GM12865 (cell line): ENCODE data around the gene SP110.
"Not testable (repeated sequence)": the region's sequence is repeated elsewhere in the genome, so short reads cannot be mapped to it uniquely, and the experiment has no call there.

ENCODE experiments used
- DNase-seq: peaks from one replicate; pipeline ENCODE4 v3.0.0; 2010; ENCODE audit warnings: low read depth
- H3K4me3 ChIP-seq: 2 replicates; pipeline ENCODE4 v1.5.1; 2011; ENCODE audit warnings: mild to moderate bottlenecking, low read depth, low read length, control low read depth
- TF ChIP-seq, protein P1 (sequence below): IDR thresholded peaks from 2 replicates; pipeline ENCODE4 v1.5.1; 2011; ENCODE audit warnings: low read length, control low read depth, low read depth, inconsistent platforms; ENCODE audit not compliant: insufficient read depth; ENCODE audit errors: missing control alignments

Gene SP110

DNA sequence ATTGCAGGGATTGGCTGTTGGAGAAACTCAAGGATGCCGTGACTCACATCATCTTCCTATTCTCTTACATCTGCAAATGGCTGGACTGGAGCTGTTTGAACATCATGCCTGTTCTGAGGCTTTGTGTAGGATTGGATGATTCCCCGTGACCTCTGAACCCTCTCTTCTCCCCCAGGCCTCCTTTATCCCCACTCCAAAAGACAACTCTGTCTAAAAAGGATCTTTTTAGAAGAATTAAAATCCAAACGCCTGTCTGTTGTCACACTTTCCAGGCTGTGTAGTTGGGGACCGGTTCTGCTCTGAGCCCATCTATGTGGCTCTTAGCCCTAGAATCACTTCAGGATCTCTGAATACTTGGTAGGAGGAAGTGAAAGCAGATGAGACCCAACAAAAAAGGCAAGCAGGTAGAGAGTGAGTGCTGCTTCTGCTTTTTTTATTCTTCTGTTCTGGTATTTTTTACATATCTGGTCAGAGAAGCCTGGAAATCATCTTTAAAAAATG, 6.3 kb upstream of the SP110 start:
- peak overlapping the region; percentile 70 for H3K4me3 ChIP-seq
- DNase-seq, result peak; percentile 83
- TF ChIP-seq, protein P1, sequence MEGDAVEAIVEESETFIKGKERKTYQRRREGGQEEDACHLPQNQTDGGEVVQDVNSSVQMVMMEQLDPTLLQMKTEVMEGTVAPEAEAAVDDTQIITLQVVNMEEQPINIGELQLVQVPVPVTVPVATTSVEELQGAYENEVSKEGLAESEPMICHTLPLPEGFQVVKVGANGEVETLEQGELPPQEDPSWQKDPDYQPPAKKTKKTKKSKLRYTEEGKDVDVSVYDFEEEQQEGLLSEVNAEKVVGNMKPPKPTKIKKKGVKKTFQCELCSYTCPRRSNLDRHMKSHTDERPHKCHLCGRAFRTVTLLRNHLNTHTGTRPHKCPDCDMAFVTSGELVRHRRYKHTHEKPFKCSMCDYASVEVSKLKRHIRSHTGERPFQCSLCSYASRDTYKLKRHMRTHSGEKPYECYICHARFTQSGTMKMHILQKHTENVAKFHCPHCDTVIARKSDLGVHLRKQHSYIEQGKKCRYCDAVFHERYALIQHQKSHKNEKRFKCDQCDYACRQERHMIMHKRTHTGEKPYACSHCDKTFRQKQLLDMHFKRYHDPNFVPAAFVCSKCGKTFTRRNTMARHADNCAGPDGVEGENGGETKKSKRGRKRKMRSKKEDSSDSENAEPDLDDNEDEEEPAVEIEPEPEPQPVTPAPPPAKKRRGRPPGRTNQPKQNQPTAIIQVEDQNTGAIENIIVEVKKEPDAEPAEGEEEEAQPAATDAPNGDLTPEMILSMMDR, result no peak

DNA sequence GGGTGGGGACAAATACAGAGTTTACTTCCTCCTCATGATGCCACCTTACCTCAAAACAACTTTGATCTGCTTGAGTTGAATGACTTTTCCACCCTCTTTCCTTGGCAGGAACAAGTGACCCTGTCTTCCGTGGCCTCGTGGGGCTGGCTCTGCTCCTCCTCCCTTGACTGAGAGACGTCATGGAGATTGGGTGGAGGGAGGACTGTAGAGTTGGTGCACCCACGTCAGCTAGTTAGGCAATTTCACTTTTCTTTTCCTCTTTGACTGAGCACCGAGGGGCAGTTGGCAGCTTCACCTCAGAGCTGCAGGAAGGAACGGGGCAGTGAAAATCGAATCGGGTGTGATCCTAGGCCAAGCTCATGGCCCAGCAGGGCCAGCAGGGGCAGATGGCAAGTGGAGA, 5.7 kb upstream of the SP110 start, which contains the start of gene SP140:
TSS of gene SP140 (plus strand) at position 251 of the 400 bp plus-strand sequence. CDS start at position 360, 109 bp downstream.
- peak within 1 kb of the TSS; percentile 70 for H3K4me3 ChIP-seq
- TF ChIP-seq, protein P1, result no peak
- DNase-seq, result peak; percentile 92

DNA sequence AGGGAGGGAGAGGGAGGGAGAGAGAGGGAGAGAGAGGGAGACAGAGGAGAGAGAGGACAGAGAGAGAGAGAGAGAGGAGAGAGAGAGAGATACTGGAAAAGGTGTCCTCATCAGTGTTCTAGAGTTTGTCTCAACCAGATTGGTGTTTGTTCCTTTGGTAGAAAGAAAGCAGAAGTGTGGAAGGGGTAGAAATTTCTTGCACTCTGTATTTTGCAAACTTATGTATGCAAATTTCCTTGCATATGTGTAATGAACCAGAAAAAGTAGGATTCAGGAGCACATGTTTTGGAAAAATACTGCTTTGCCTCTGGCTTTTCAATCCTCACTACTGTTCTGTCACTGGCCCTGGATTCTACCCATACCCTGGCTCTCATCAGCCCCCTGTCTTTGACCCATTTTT, 4.7 kb upstream of the SP110 start:
- TF ChIP-seq, protein P1, result no peak
- H3K4me3 ChIP-seq, result peak overlapping the region; percentile 70
- DNase-seq, result no peak

DNA sequence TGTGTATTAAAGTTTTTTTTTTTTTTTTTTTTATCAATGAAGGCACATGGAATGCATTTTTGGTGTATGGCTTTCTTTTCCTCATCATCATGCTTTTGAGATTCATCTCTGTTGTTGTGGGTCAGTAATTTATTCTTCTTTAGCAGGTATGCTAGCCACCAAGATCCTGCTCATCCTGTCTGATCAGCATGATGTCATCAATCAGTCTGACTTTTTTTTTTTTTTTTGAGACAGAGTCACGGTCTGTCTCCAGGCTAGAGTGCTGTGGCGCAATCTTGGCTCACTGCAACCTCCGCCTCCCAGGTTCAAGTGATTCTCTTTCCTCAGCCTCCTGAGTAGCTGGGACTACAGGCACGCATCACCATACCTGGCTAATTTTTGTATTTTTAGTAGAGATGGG, 3.0 kb upstream of the SP110 start:
- H3K4me3 ChIP-seq, DNase-seq: not testable (repeated sequence)

DNA sequence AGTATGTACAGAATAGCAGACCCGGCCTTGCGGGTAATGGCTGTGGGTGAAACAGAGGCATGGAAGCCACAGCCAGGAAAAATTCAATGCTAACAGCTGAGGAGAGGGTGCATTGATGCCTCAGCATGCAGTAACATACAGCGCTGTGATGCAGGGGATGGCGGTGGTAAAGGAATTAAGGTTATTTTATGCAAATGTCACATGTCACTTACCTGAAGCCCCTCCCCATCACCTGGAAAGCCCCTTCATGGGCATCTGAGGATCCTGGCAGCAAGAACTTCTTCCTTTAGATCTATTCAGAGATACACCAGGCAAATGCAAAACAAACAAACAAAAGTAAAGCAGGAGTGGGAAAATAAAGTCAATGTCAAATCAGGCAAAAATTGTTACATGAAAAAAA, 1.7 kb upstream of the SP110 start:
- DNase-seq, result no peak
- TF ChIP-seq, protein P1, result no peak
- H3K4me3 ChIP-seq, result no peak overlapping the region

DNA sequence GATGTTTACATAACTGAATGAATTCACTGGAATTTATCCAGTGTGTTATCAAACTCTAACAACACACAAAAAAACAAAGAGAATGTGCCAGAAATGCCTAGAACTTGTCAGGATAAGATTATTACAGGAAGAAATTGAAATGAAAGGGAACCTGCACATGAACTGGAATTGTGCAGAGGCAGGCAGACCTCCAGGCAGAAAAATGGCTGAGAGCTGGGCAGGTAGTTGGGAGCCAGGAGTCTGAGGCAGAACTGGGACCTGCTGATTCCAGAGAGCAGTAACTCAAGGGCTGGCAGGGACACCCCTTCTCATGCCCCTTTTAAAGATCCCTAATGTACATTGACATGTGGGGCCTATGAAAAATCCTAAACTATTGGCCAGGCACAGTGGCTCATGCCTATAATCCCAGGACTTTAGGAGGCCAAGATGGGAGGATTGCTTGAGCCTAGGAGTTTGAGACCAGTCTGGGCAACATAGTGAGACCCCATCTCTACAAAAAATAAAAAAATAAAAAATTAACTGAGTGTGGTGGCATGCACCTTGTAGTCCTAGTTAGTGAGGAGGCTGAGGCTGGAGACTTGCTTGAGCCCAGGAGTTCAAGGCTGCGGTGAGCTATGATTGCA, 674 bp upstream of the SP110 start:
- TF ChIP-seq, protein P1, result no peak
- DNase-seq, result no peak
- peak overlapping the region; percentile 61 for H3K4me3 ChIP-seq

DNA sequence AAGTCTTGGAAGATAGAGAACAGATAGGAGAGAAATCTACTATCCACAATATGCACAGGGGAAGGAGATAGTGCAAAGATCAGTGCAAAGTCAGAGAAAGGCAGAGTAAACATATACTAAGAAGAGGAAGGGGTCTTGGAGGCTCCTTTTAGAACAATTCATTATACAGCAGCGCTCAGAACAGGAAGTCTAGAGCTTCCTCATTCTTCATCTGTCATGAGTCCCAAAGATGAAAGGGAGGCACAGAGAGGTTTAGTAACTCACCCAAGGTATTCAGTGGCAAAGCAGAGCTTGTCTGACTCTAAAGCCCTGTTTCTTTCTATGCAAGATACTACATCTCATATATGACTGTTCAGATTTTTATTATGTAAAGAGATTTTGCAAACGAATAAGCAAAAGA, 1.4 kb downstream of the SP110 start:
- H3K4me3 ChIP-seq, result peak overlapping the region; percentile 61
- TF ChIP-seq, protein P1, result no peak
- peak; percentile 46 for DNase-seq
